Peyer's patch (tissue), 4 donors: ENCODE measurements around the gene TCF15. TPM values are rescaled to one million over a fixed set of nuclear protein-coding genes. Genes with fewer than 3 reads are reported as not detected.
A peak's percentile ranks its signal among the peaks of the same experiment; 100 is the strongest.

Experiments used
- DNase-seq, 3 donors: peaks; one replicate each; pipeline ENCODE4 v3.0.0-alpha.2; 2017 to 2019
- H3K27ac ChIP-seq, 4 donors: fragments of 200-600 bp; sonication (generic); one replicate each; pipeline ENCODE4 v1.5.1; 2016 to 2019
- H3K27me3 ChIP-seq, 2 donors: fragments of 200-600 bp; sonication (generic); one replicate each; pipeline ENCODE4 v1.5.1; 2019
- H3K36me3 ChIP-seq, 3 donors: fragments of 200-600 bp; sonication (generic); one replicate each; pipeline ENCODE4 v1.5.1; 2016 to 2019
- H3K4me1 ChIP-seq, 4 donors: fragments of 200-600 bp; sonication (generic); one replicate each; pipeline ENCODE4 v1.5.1; 2016 to 2019
- H3K4me3 ChIP-seq, 4 donors: fragments of 200-600 bp; sonication (generic); 1 replicate in 3 of 4; 2 replicates in 1 of 4; pipeline ENCODE4 v1.5.1; 2016 to 2019; ENCODE audit warnings: mild to moderate bottlenecking in 1 of 4
- H3K9me3 ChIP-seq, 4 donors: fragments of 200-600 bp; sonication (generic); one replicate each; pipeline ENCODE4 v1.5.1; 2016 to 2019; ENCODE audit warnings: mild to moderate bottlenecking in 1 of 4
- CTCF ChIP-seq, 6 experiments: fragments of 450-650 bp in 4 of 6; fragments of 200-600 bp in 2 of 6; sonication (generic) in 1 of 6; IDR thresholded peaks; one replicate each; pipeline ENCODE4 v1.5.1; 2017 to 2019; ENCODE audit warnings: antibody characterized with exemption in 6 of 6, mild to moderate bottlenecking in 3 of 6, moderate library complexity in 1 of 6
- POLR2A ChIP-seq, 2 donors: fragments of 450-650 bp; IDR thresholded peaks; one replicate each; pipeline ENCODE4 v1.5.1; 2017; ENCODE audit warnings: antibody characterized with exemption in 2 of 2, mild to moderate bottlenecking in 2 of 2, moderate library complexity in 2 of 2
- total RNA-seq, 4 donors: library from RNA; depleted of rRNA; stranded (reverse); fragments of >200 nt; gene quantifications; one replicate each; pipeline ENCODE4 v1.1.0, GENCODE V29; 2016

Gene TCF15
- not detected for total RNA-seq

DNA sequence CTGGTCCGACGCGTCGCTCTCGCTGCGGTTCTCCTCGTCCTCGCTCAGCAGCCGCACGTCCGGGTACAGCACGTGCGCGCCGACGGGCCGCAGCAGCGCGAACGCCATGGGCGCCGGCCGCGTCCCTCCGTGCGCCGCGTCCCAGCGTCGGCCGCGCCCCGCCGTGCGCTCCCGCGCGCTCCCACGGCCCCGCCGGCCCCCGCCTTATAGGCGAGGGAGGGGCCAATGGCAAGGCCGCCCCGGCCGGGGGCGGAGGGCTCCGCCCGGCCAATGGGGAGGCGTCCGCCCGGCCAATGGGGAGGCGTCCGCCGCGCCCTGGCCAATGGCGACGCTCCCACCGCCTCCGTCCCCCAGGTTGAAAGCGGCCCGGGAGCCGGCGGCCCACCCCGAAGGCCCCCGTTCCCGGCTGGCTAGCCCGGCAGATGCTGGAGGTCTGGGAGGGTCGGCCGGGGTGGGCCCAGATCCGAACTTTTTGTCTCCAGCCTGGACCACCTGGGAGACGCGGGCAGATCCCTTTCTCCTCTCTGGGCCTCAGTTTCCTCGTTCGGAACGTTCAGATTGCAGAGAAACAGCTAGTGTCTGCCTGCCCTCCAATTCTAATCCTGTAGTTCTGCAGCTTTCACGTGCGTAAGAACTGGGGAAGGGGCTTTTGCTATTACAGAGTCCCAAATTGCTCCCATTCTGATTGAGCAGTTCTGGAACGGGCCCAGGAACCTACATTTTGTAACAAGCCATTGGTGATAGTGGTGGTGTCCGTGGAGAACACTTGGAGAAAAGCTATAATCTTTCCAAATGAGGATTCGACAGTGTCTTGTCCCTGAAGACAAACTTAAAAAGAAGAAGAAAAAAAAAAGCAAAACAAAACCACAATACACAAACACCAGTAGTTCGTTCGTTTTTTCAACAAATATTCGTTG lies at the start of gene TCF15:
Gene TCF15, minus strand, starts transcription at position 180 of the 917 bp plus-strand sequence. Its CDS starts 72 bp downstream, at position 108.
- peaks cover 0 to 8% (median 0%) of the 10 kb centered on the region in 4 donors for H3K4me1 ChIP-seq
- TF ChIP-seq CTCF (IDR thresholded peaks at IDR 0.05) (no peak), POLR2A (IDR thresholded peaks at IDR 0.05) (no peak)
- peaks cover 0 to 13% of the 10 kb centered on the region in 2 donors for H3K27me3 ChIP-seq
- no peaks in the 10 kb centered on the region for H3K36me3 ChIP-seq
- H3K4me3 ChIP-seq, result peak within 1 kb of the TSS in 2 of 4 donors; percentile 25 to 31
- H3K27ac ChIP-seq, result no peak within 1 kb of the TSS
- no peaks in the 10 kb centered on the region for H3K9me3 ChIP-seq
- DNase-seq, result no peak

- TF ChIP-seq POLR2A (IDR thresholded peaks at IDR 0.05) (no peak), CTCF (IDR thresholded peaks at IDR 0.05) (no peak)
- no peaks in the 10 kb centered on the region for H3K9me3 ChIP-seq
- H3K4me1 ChIP-seq, result peaks cover 0 to 5% (median 3%) of the 10 kb centered on the region in 4 donors
- no peak for DNase-seq
- no peak overlapping the region for H3K27ac ChIP-seq
- H3K4me3 ChIP-seq, result no peak overlapping the region
- no peaks in the 10 kb centered on the region for H3K36me3 ChIP-seq
- H3K27me3 ChIP-seq, result peaks cover 0 to 22% of the 10 kb centered on the region in 2 donors
These were observed 48.7 kb upstream of the TCF15 start for GRCh38 chr20:658731-659291.

- H3K27ac ChIP-seq, result no peak overlapping the region
- no peaks in the 10 kb centered on the region for H3K9me3 ChIP-seq
- TF ChIP-seq POLR2A (IDR thresholded peaks at IDR 0.05) (no peak), CTCF (IDR thresholded peaks at IDR 0.05) (no peak)
- no peaks in the 10 kb centered on the region for H3K36me3 ChIP-seq
- peaks cover 0 to 18% of the 10 kb centered on the region in 2 donors for H3K27me3 ChIP-seq
- DNase-seq, result no peak
- H3K4me3 ChIP-seq, result no peak overlapping the region
- peaks cover 0 to 5% (median 2%) of the 10 kb centered on the region in 4 donors for H3K4me1 ChIP-seq
These were observed 48.1 kb upstream of the TCF15 start for GRCh38 chr20:658202-658601.

DNA sequence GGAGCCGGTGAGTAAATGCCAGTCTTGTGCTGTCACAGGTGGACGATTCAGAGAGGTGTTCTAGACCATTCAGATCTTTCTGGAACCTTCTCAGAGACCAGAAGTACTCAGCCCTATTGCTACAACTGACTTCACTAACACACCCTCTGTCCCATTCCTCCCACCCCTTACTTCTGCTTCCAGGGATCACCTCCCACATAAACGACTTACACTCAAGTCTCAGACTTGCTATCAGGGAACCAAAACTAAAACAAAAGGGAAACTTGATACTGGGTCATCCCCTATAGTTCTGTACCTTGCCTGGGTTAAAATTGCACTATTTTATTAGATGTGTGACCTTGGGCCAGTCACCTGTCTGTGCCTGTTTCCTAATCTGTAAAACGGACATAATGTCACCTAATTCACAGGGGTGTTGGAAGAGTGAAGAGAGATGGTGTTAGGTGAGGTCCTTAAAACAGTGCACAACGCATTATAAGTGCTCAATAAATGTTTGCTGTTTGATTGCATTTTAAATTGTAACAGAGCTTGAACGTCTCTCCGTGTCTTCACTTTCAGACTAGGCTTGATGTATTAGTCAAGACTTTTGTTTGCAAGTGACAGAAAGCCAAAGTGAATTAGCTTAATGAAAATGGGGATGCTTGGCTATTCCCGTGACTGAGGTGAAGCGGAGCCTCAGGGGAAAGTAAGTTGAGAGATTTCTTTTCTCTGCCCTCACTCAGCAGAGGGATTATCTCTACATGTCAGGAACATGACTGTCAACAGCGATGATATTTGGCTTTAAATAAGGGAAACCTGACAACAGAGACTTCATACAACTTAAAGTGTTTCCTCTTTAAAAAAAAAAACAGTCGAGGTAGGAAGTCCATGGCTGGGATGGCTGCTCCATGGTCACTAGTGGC lies 45.9 kb upstream of the TCF15 start:
- no peak for TF ChIP-seq POLR2A (IDR thresholded peaks at IDR 0.05)
- no peak for TF ChIP-seq CTCF (IDR thresholded peaks at IDR 0.05)
- Histone ChIP-seq H3K4me1 (peaks cover 0 to 14% (median 7%) of the 10 kb centered on the region in 4 donors), H3K27ac (no peak overlapping the region), H3K4me3 (no peak overlapping the region), H3K9me3 (no peaks in the 10 kb centered on the region), H3K36me3 (no peaks in the 10 kb centered on the region), H3K27me3 (no peaks in the 10 kb centered on the region)
- DNase-seq, result no peak

DNA sequence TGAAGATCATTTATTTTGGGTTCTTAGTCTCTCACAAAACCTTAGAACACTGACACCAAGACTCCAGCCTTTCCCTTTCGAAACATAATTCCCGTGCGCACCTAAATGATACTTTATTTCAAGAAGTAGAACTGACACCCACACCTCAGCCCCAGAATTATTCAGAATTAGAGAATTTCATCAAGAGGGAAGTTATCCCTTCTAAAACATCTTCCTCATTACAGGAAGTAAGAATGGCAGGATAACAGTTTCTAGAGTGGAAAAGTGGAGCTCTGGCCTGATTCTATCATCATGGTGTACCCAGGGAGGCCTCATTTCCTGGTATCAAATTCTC lies 44.3 kb upstream of the TCF15 start:
- Histone ChIP-seq H3K27ac (no peak overlapping the region), H3K27me3 (no peaks in the 10 kb centered on the region), H3K9me3 (no peaks in the 10 kb centered on the region), H3K36me3 (peaks cover 0 to 7% (median 0%) of the 10 kb centered on the region in 3 donors), H3K4me1 (peaks cover 0 to 14% (median 7%) of the 10 kb centered on the region in 4 donors), H3K4me3 (no peak overlapping the region)
- no peak for TF ChIP-seq POLR2A (IDR thresholded peaks at IDR 0.05)
- no peak for TF ChIP-seq CTCF (IDR thresholded peaks at IDR 0.05)
- DNase-seq, result no peak
